Measurements from ENCODE around the gene MAGI1.
A peak's percentile ranks its signal among the peaks of the same experiment; 100 is the strongest.

The MAGI1 gene

GRCh38 chr3:65808407-65808806 lies 230.3 kb downstream of the MAGI1 start:
- no peak for DNase-seq

- DNase-seq = no peak
Observed at GRCh38 chr3:65807225-65807624, 231.5 kb downstream of the MAGI1 start.

- no peak for DNase-seq
Observed at GRCh38 chr3:65806600-65806999, 232.1 kb downstream of the MAGI1 start.

- no peak for DNase-seq
Observed at GRCh38 chr3:65796676-65797075, 242.0 kb downstream of the MAGI1 start.

- DNase-seq = no peak
Observed at GRCh38 chr3:65795166-65795565, 243.6 kb downstream of the MAGI1 start.

- DNase-seq = no peak
Observed at GRCh38 chr3:65793495-65794200, 245.1 kb downstream of the MAGI1 start.

- no peak for DNase-seq
Observed at GRCh38 chr3:65788461-65788860, 250.3 kb downstream of the MAGI1 start.

GRCh38 chr3:65787827-65788226 lies 250.9 kb downstream of the MAGI1 start:
- DNase-seq = no peak

- no peak for DNase-seq
Observed at GRCh38 chr3:65787340-65787739, 251.4 kb downstream of the MAGI1 start.

- DNase-seq = no peak
Observed at GRCh38 chr3:65786890-65787289, 251.8 kb downstream of the MAGI1 start.

GRCh38 chr3:65785065-65785645 lies 253.6 kb downstream of the MAGI1 start:
- DNase-seq = peak in 5 of 56 donors; percentile 1 to 59 (median 9)

GRCh38 chr3:65783117-65783516 lies 255.6 kb downstream of the MAGI1 start:
- DNase-seq = no peak

- DNase-seq = no peak
Observed at GRCh38 chr3:65781594-65781993, 257.1 kb downstream of the MAGI1 start.

GRCh38 chr3:65779390-65779789 lies 259.3 kb downstream of the MAGI1 start:
- no peak for DNase-seq

GRCh38 chr3:65778968-65779367 lies 259.8 kb downstream of the MAGI1 start:
- DNase-seq = no peak

- no peak for DNase-seq
Observed at GRCh38 chr3:65777050-65777449, 261.7 kb downstream of the MAGI1 start.

GRCh38 chr3:65776494-65776893 lies 262.2 kb downstream of the MAGI1 start:
- peak in 1 of 56 donors; percentile 4 for DNase-seq

GRCh38 chr3:65776081-65776480 lies 262.6 kb downstream of the MAGI1 start:
- DNase-seq = no peak

GRCh38 chr3:65772758-65773157 lies 266.0 kb downstream of the MAGI1 start:
- no peak for DNase-seq

GRCh38 chr3:65767551-65767950 lies 271.2 kb downstream of the MAGI1 start:
- no peak for DNase-seq

- no peak for DNase-seq
Observed at GRCh38 chr3:65762235-65762580, 276.5 kb downstream of the MAGI1 start.

- DNase-seq = peak in 14 of 56 donors; percentile 1 to 56 (median 16)
Observed at GRCh38 chr3:65761446-65762234, 277.1 kb downstream of the MAGI1 start.
